ENCODE results near the gene ADGRV1. TPM values are rescaled to one million over a fixed set of nuclear protein-coding genes. Genes with fewer than 3 reads are reported as not detected.

Gene ADGRV1
- polyA plus RNA-seq, 3 donors, result 0.18 to 0.33 TPM; not detected in 1

DNA sequence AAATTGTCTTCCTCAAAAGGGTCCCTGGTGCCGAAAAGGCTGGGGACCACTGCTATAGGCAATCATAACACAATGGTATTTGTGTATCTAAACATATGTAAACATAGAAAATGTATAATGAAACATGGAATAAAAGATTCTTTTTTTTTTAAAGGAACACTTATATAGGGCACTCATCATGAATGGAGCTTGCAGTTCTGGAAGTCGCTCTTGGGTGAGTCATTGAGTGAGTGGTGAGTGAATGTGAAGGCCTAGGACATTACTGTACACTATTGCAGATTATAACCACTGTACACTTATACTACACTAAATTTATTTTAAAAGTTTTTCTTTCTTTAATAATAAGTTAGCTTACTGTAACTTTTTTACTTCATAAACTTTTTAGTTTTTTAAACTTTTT lies 648.1 kb downstream of the ADGRV1 start:
- Histone ChIP-seq H3K27me3 (ENCODE audit: control insufficient read depth in 2 of 2, insufficient read depth in 2 of 2, low read length in 2 of 2) (no peaks in the 10 kb centered on the region), H3K9me3 (replicated peaks in 1 of 2; ENCODE audit: control insufficient read depth in 1 of 2, insufficient read depth in 1 of 2, low read length in 2 of 2) (no peaks in the 10 kb centered on the region), H3K36me3 (replicated peaks in 1 of 2; ENCODE audit: control insufficient read depth in 1 of 2, insufficient read depth in 2 of 2, low read length in 2 of 2) (no peaks in the 10 kb centered on the region), H3K27ac (ENCODE audit: low read depth in 1 of 2, low read length in 2 of 2) (no peak overlapping the region), H3K4me2 (replicated peaks; ENCODE audit: extremely low read depth, low read length, poor library complexity, severe bottlenecking) (no peak overlapping the region), H4K20me1 (ENCODE audit: insufficient read depth, low read length) (no peaks in the 10 kb centered on the region), H3K4me1 (ENCODE audit: control insufficient read depth in 1 of 2, insufficient read depth in 2 of 2, low read length in 2 of 2) (no peaks in the 10 kb centered on the region), H2AFZ (ENCODE audit: insufficient read depth, low read depth, low read length, poor library complexity, severe bottlenecking) (no peak overlapping the region), H3K4me3 (replicated peaks in 1 of 3; ENCODE audit: low read depth in 2 of 3, low read length in 3 of 3) (no peak overlapping the region), H3K9ac (ENCODE audit: insufficient read depth, low read length, poor library complexity, severe bottlenecking) (no peak overlapping the region), H3K79me2 (ENCODE audit: insufficient read depth, low read length) (no peaks in the 10 kb centered on the region)
- DNase-seq, result peak in 1 of 3 donors; percentile 23
- H3K27me3 Mint-ChIP-seq (ENCODE audit: low read depth in 3 of 3), result peaks cover 0 to 2% (median 0%) of the 10 kb centered on the region in 3 donors
- intact Hi-C loops (cut with micrococcal nuclease), result no loop called here
- peaks cover 0 to 12% (median 0%) of the 10 kb centered on the region in 7 donors for H3K9me3 Mint-ChIP-seq
- WGBS (ENCODE audit: insufficient coverage), result no CpG with 5 or more reads among the region's 2 CpGs
- no peak overlapping the region for H3K27ac Mint-ChIP-seq
- TF ChIP-seq, protein P1, sequence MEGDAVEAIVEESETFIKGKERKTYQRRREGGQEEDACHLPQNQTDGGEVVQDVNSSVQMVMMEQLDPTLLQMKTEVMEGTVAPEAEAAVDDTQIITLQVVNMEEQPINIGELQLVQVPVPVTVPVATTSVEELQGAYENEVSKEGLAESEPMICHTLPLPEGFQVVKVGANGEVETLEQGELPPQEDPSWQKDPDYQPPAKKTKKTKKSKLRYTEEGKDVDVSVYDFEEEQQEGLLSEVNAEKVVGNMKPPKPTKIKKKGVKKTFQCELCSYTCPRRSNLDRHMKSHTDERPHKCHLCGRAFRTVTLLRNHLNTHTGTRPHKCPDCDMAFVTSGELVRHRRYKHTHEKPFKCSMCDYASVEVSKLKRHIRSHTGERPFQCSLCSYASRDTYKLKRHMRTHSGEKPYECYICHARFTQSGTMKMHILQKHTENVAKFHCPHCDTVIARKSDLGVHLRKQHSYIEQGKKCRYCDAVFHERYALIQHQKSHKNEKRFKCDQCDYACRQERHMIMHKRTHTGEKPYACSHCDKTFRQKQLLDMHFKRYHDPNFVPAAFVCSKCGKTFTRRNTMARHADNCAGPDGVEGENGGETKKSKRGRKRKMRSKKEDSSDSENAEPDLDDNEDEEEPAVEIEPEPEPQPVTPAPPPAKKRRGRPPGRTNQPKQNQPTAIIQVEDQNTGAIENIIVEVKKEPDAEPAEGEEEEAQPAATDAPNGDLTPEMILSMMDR (IDR thresholded peaks at IDR 0.05), result no peak
- H3K4me3 Mint-ChIP-seq, result no peak overlapping the region
- peaks cover 1% of the 10 kb centered on the region for H3K4me1 Mint-ChIP-seq
- no peaks in the 10 kb centered on the region for H3K36me3 Mint-ChIP-seq

GRCh38 chr5:91207248-91207647 lies 648.7 kb downstream of the ADGRV1 start:
- intact Hi-C loops (cut with micrococcal nuclease), result no loop called here
- Histone ChIP-seq H3K36me3 (replicated peaks in 1 of 2; ENCODE audit: control insufficient read depth in 1 of 2, insufficient read depth in 2 of 2, low read length in 2 of 2) (no peaks in the 10 kb centered on the region), H3K4me3 (replicated peaks in 1 of 3; ENCODE audit: low read depth in 2 of 3, low read length in 3 of 3) (no peak overlapping the region), H3K27me3 (ENCODE audit: control insufficient read depth in 2 of 2, insufficient read depth in 2 of 2, low read length in 2 of 2) (no peaks in the 10 kb centered on the region), H2AFZ (ENCODE audit: insufficient read depth, low read depth, low read length, poor library complexity, severe bottlenecking) (no peak overlapping the region), H3K4me1 (ENCODE audit: control insufficient read depth in 1 of 2, insufficient read depth in 2 of 2, low read length in 2 of 2) (peaks cover 3 to 5% of the 10 kb centered on the region in 2 donors), H3K4me2 (replicated peaks; ENCODE audit: extremely low read depth, low read length, poor library complexity, severe bottlenecking) (no peak overlapping the region), H3K79me2 (ENCODE audit: insufficient read depth, low read length) (no peaks in the 10 kb centered on the region), H3K9me3 (replicated peaks in 1 of 2; ENCODE audit: control insufficient read depth in 1 of 2, insufficient read depth in 1 of 2, low read length in 2 of 2) (no peaks in the 10 kb centered on the region), H3K9ac (ENCODE audit: insufficient read depth, low read length, poor library complexity, severe bottlenecking) (no peak overlapping the region), H3K27ac (ENCODE audit: low read depth in 1 of 2, low read length in 2 of 2) (no peak overlapping the region), H4K20me1 (ENCODE audit: insufficient read depth, low read length) (no peaks in the 10 kb centered on the region)
- Mint-ChIP-seq H3K27ac (no peak overlapping the region), H3K4me1 (peaks cover 1% of the 10 kb centered on the region), H3K36me3 (no peaks in the 10 kb centered on the region), H3K4me3 (no peak overlapping the region), H3K9me3 (peaks cover 0 to 12% (median 0%) of the 10 kb centered on the region in 7 donors), H3K27me3 (ENCODE audit: low read depth in 3 of 3) (peaks cover 0 to 2% (median 0%) of the 10 kb centered on the region in 3 donors)
- no peak for DNase-seq
- TF ChIP-seq, protein P1 (IDR thresholded peaks at IDR 0.05), result no peak
- 100% methylated on average over 1 of the region's 3 CpGs for WGBS (ENCODE audit: insufficient coverage)

All from CD14-positive monocyte (primary cell).